ENCODE results near the gene TCF15. TPM values are rescaled to one million over a fixed set of nuclear protein-coding genes. Genes with fewer than 3 reads are reported as not detected.

TCF15 gene
- total and polyA plus RNA-seq, 2 of the 4 experiments (the other 2 are of a cell fraction): not detected

GRCh38 chr20:608970-609369 lies 1.1 kb downstream of the TCF15 start:
- H2AK5ac ChIP-seq (ENCODE audit: low read depth, low read length): no peak overlapping the region
- POLR2A ChIA-PET (ENCODE audit: unreplicated experiment): no interaction called here
- H2BK5ac ChIP-seq (ENCODE audit: low read depth, low read length, poor library complexity, severe bottlenecking): no peak overlapping the region
- H2AK9ac ChIP-seq (replicated peaks; ENCODE audit: low read depth, low read length, poor library complexity): no peak overlapping the region
- H3K27ac ChIP-seq (ENCODE audit: insufficient read depth, low read length): no peak overlapping the region
- no peak overlapping the region for H2BK20ac ChIP-seq (ENCODE audit: low read depth, low read length)
- no peak overlapping the region for H3K4me3 ChIP-seq (ENCODE audit: insufficient read depth, low read depth, low read length)
- H3K9me3 ChIP-seq (ENCODE audit: control insufficient read depth, insufficient read depth, low read length): 0 out of 2 replicates have a peak, but pooled peaks cover 1% of the 10 kb centered on the region
- CTCF ChIA-PET: no interaction called here
- no peak for DNase-seq
- H4K5ac ChIP-seq (ENCODE audit: low read depth, low read length): no peak overlapping the region
- H3K4me1 ChIP-seq (ENCODE audit: control insufficient read depth, insufficient read depth, low read length): no peaks in the 10 kb centered on the region
- no peak overlapping the region for H2AFZ ChIP-seq (replicated peaks; ENCODE audit: low read length, poor library complexity)
- no peak overlapping the region for H4K91ac ChIP-seq (ENCODE audit: insufficient read depth, low read depth, low read length)
- no peak overlapping the region for H3K4me2 ChIP-seq (ENCODE audit: low read depth, low read length)
- in situ Hi-C loops (cut with MboI; ENCODE audit: low sequenced_read_pairs): no loop called here
- H3K4ac ChIP-seq (ENCODE audit: low read depth, low read length): no peak overlapping the region
- no peak overlapping the region for H3K18ac ChIP-seq (ENCODE audit: low read depth, low read length)
- dilution Hi-C loops (cut with HindIII; ENCODE audit: low sequenced_read_pairs, unreplicated experiment): no loop called here
- H3K27me3 ChIP-seq (ENCODE audit: control insufficient read depth, insufficient read depth, low read length): peaks cover 78% of the 10 kb centered on the region
- ATAC-seq (ENCODE audit: low read depth): no peak
- H2BK15ac ChIP-seq (ENCODE audit: low read depth, low read length): no peak overlapping the region
- WGBS, 2 experiments (ENCODE audit: extremely low coverage in 2 of 2, insufficient read length in 1 of 2): no CpG with 5 or more reads among the region's 8 CpGs
- H3K9me1 ChIP-seq (ENCODE audit: insufficient read depth, low read length): no peaks in the 10 kb centered on the region
- H2BK120ac ChIP-seq (ENCODE audit: low read depth, low read length): no peak overlapping the region
- no TSS peak for BruUV-seq (replicated peaks)
- TF ChIP-seq SMC3 (IDR thresholded peaks at IDR 0.05; ENCODE audit: low read depth, low read length) (no peak), RFX5 (IDR thresholded peaks at IDR 0.05; ENCODE audit: low read depth, low read length) (no peak)
- no peak overlapping the region for H3K9ac ChIP-seq (ENCODE audit: low read depth, low read length)
- H4K20me1 ChIP-seq (ENCODE audit: insufficient read depth, low read length): no peaks in the 10 kb centered on the region; the same call in 1 of the 2 replicates
- no peak overlapping the region for H3K56ac ChIP-seq (ENCODE audit: extremely low read depth, insufficient read depth, low read length)
- H4K8ac ChIP-seq (ENCODE audit: low read depth in 2 of 2, low read length in 2 of 2): no peak overlapping the region
- intact Hi-C loops (cut with micrococcal nuclease): no loop called here
- no peak overlapping the region for H3K23ac ChIP-seq (ENCODE audit: low read depth, low read length)
- no peaks in the 10 kb centered on the region for H3K79me1 ChIP-seq (ENCODE audit: low read depth in 1 of 2, low read length in 2 of 2)
- H3K36me3 ChIP-seq (ENCODE audit: control insufficient read depth, insufficient read depth, low read length): no peaks in the 10 kb centered on the region
- no peak overlapping the region for H3K14ac ChIP-seq (replicated peaks; ENCODE audit: low read depth, low read length)

Measured in IMR-90 (cell line).